HG03045 (cell line): ENCODE results near the gene SRMS.

ENCODE experiments used
- ATAC-seq: cut with Tn5 transposase; IDR thresholded peaks from one replicate; pipeline ENCODE4 v1.9.1; 2021; ENCODE audit warnings: mild to moderate bottlenecking, moderate library complexity; ENCODE audit not compliant: unreplicated experiment

The SRMS gene, protein sequence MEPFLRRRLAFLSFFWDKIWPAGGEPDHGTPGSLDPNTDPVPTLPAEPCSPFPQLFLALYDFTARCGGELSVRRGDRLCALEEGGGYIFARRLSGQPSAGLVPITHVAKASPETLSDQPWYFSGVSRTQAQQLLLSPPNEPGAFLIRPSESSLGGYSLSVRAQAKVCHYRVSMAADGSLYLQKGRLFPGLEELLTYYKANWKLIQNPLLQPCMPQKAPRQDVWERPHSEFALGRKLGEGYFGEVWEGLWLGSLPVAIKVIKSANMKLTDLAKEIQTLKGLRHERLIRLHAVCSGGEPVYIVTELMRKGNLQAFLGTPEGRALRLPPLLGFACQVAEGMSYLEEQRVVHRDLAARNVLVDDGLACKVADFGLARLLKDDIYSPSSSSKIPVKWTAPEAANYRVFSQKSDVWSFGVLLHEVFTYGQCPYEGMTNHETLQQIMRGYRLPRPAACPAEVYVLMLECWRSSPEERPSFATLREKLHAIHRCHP

GRCh38 chr20:63547725-63548480 is at the start of gene SRMS:
TSS of gene SRMS (minus strand) at chr20:63547749. CDS start at chr20:63547463, 286 bp downstream.
- no peak for ATAC-seq

- ATAC-seq, result no peak
These were observed 48.9 kb upstream of the SRMS start for GRCh38 chr20:63596423-63596822.

GRCh38 chr20:63595416-63596127 is 48.0 kb upstream of the SRMS start:
- ATAC-seq, result no peak

DNA sequence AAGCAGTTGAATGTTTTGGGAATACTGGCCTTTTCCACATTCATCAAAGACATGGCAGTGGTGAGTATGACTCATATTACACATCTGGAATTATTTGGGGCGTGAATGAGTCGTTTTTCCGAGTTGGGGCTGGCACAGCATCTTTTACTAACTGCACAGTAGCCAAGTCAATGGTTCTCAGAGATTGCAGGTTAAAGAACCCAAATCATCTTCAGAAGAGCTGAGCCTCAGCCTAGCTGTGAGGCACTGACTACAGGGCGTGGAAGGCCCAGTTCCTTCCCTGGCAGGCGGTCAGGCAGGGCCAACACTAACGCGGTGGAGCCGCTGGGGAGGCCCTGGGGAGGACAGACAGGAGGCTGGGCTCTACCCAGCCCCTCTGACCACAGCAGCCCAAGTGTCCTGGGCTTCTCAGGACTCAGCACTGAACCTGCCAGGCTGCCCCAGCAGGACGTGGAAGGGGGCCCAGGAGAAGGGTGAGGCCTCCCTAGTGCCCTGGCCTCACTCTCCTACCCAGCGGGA is 46.6 kb upstream of the SRMS start:
- no peak for ATAC-seq

GRCh38 chr20:63592661-63593060 is 45.1 kb upstream of the SRMS start:
- no peak for ATAC-seq

GRCh38 chr20:63591786-63592355 is 44.3 kb upstream of the SRMS start:
- ATAC-seq, result no peak

- no peak for ATAC-seq
These were observed 43.6 kb upstream of the SRMS start for GRCh38 chr20:63591147-63591533.

- ATAC-seq, result no peak
These were observed 42.9 kb upstream of the SRMS start for GRCh38 chr20:63590218-63591146.

GRCh38 chr20:63589261-63590217 is 42.0 kb upstream of the SRMS start:
- ATAC-seq, result no peak

DNA sequence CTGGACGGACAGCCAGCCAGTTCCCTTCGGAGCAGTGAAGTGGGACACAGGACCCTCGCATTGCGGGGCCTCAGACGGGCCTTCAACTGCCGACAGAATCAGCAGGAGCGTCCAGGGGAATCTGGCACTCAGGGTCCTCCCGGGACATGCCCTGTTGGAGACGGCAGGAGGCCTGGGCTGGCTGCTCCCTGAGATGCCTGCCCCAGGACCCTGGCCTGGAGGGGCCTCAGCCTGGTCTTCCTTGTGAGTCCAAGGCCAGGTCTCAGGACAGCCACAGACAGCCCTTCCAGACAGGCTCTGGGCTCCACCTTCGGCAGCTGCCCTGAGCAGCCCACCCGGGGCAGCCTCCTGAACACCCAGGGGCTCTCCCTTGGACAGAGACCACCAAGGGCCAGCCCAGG is 41.1 kb upstream of the SRMS start:
- no peak for ATAC-seq

GRCh38 chr20:63587776-63588591 is 40.4 kb upstream of the SRMS start:
- no peak for ATAC-seq

- no peak for ATAC-seq
These were observed 39.7 kb upstream of the SRMS start for GRCh38 chr20:63587256-63587655.

- no peak for ATAC-seq
These were observed 39.2 kb upstream of the SRMS start for GRCh38 chr20:63586797-63587196.

DNA sequence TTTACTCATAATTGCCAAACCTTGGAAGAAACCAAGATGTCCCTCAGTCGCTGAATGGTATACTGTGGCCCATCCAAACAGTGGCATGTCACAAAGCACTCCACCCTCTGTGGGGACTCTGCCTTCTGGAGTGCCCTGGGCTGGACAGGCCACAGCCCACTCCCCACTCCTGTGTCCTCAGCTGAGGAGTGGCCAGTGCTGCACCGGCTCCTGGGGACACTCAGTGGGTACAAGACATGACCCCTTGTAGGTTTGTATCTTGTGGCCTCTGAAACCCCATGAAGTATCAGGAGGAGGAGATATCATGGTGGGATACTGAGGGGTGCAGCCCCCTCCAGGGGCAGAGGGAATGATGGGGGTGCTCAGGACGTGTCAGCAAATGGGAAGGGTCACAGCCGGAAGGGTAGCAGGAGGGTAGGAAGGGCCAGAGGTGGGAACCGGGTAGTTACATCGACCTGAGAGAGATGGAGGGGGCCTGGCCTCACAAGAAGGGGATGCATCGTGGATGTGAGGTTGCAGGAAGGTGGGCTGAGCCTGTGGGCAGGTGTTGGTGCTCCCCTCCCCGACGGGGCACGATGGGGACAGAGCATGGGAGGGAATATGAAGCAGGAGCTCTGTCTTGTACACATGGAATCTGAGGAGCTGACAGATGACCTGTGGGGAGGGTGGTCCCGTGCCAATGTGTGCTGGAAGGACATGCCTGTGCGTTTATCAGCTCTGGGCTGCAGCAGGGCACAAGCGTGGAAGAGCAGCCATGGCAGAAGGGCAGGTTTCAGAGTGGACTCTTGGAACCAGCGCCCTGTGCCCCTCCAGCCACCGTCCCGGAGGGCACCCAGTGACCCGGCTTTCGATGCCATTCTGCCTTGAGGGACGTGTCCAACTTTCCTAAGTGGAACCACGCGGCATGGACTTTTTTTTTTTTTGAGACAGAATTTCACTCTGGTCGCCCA is 38.3 kb upstream of the SRMS start:
- ATAC-seq, result no peak

DNA sequence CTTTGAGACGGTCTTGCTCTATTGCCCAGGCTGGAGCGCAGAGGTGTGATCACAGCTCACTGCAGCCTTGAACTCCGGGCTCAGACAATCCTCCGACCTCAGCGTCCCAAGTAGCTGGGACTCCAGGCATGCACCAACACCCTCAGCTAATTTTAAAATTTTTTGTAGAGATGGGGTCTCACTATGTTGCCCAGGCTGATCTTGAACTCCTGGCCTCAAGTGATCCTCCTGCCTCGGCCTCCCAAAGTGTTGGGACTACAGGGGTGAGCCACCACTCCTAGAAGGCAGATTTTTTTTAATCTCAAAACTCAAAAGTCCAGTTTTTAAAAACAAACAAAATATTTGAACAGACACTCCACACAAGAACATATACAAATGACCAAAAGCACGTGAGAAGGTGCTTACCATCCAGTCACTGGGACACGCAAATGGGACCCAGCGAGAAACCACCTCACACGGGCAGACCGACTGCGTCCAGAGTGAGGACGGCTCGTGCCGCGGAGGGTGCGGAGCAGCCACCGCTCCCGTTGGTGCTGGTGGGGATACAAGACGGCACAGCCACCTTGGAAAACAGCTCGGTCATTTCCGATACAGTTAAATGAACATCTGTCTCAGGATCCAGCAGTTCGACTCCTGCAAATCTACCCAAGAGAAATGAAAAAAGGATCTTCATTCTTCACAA is 35.0 kb upstream of the SRMS start:
- no peak for ATAC-seq

DNA sequence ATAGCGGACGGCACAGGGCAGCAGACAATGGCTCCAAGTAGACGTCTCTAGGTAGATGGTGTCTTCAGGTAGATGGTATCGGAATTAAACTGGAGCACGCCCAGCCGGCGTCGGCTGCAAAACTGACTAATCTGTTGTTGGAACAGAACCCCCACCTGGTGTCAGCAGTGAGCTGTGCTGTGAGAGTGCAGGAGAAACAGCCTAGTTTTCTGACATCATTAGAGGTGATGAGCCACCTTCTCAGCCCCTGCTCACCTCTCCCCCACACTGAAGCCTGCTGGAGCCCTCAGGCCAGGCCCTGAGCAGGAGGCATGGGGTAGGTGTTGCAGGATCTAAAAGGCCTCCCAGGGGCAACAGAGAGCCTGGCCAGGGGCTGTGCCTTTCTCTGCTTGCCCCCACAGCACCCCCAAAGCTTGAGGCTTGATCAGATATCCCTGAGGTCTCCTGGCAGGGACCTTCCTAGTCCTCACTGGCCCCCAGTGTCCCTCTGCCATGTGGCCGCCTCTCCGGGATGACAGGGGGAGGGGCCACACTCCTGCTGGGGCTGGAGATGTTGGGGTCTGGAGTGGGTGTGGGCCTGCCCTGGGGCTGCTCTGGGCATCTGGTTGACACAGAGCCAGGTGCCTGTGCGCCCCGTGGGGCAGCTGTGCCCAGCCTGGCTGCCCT is 33.4 kb upstream of the SRMS start:
- ATAC-seq, result no peak
